NOMO-1 treated with dmso at 0.1 percent for 144 hours (cell line): ENCODE data around the gene NOL4L.

Experiments used
- DNase-seq: peaks from one replicate; lab custom pipeline; 2025; ENCODE audit not compliant: unreplicated experiment; lab: John Stamatoyannopoulos, UW

The NOL4L gene

GRCh38 chr20:32462900-32463641 lies 122.1 kb downstream of the NOL4L start:
- DNase-seq, result no peak

- DNase-seq, result no peak
Measured at GRCh38 chr20:32461836-32462600, 123.1 kb downstream of the NOL4L start.

- no peak for DNase-seq
Measured at GRCh38 chr20:32460683-32461320, 124.3 kb downstream of the NOL4L start.

- DNase-seq, result no peak
Measured at GRCh38 chr20:32460231-32460630, 124.9 kb downstream of the NOL4L start.

GRCh38 chr20:32458837-32459220 lies 126.3 kb downstream of the NOL4L start:
- DNase-seq, result no peak

GRCh38 chr20:32458061-32458836 lies 126.9 kb downstream of the NOL4L start:
- no peak for DNase-seq

GRCh38 chr20:32457479-32457986 lies 127.6 kb downstream of the NOL4L start:
- no peak for DNase-seq

GRCh38 chr20:32456869-32457478 lies 128.2 kb downstream of the NOL4L start:
- no peak for DNase-seq

- DNase-seq, result no peak
Measured at GRCh38 chr20:32455901-32456701, 129.0 kb downstream of the NOL4L start.

GRCh38 chr20:32455171-32455900 lies 129.8 kb downstream of the NOL4L start:
- no peak for DNase-seq

- no peak for DNase-seq
Measured at GRCh38 chr20:32454164-32455145, 130.7 kb downstream of the NOL4L start.

GRCh38 chr20:32453467-32454163 lies 131.5 kb downstream of the NOL4L start:
- no peak for DNase-seq

- DNase-seq, result no peak
Measured at GRCh38 chr20:32452776-32453466, 132.2 kb downstream of the NOL4L start.

GRCh38 chr20:32451682-32452461 lies 133.3 kb downstream of the NOL4L start:
- DNase-seq, result no peak

- no peak for DNase-seq
Measured at GRCh38 chr20:32451340-32451681, 133.8 kb downstream of the NOL4L start.

- DNase-seq, result no peak
Measured at GRCh38 chr20:32450484-32451061, 134.6 kb downstream of the NOL4L start.
